ENCODE results near the gene SPPL3.

DNA sequence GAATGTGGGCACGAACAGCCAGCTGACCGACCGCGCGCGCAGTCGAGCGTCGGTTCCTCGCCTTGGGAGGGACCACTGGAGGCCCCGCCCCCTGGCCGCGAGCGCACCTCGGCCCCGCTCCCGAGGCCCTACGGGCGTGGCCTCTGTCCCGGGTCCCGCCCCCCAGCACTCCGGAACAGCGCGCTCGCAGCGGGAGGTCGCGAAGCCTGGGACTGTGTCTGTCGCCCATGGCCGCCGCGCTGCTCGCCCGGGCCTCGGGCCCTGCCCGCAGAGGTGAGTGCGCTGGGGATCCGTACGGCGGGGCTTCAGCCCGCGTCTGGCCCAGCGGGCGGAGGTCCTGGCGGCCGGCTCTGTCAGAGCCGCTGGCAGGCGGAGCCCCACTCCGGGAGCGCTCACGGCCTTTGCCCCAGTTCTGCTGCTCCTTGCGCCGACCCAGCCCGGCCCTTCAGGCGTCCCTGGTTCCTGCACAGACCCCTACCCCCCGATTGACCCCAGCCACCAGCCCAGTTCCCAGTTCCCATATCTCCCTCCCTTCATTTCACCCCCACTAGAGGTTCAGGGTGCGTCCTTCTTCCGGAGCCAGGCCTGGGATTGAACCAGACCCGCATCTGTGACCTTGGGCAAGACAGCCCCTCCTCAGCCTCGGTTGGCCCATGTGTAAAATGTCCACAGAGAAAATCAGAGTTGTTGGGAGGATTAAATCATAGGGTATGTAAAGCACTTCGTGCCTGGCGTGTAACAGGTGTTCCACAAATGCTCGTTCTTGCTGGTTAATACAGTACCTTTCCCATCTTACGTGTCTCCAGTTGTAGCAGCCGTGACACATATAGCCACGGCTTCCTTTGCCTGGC is 178.3 kb downstream of the SPPL3 start, which contains the start of gene ACADS:
- TF ChIP-seq, protein P1, sequence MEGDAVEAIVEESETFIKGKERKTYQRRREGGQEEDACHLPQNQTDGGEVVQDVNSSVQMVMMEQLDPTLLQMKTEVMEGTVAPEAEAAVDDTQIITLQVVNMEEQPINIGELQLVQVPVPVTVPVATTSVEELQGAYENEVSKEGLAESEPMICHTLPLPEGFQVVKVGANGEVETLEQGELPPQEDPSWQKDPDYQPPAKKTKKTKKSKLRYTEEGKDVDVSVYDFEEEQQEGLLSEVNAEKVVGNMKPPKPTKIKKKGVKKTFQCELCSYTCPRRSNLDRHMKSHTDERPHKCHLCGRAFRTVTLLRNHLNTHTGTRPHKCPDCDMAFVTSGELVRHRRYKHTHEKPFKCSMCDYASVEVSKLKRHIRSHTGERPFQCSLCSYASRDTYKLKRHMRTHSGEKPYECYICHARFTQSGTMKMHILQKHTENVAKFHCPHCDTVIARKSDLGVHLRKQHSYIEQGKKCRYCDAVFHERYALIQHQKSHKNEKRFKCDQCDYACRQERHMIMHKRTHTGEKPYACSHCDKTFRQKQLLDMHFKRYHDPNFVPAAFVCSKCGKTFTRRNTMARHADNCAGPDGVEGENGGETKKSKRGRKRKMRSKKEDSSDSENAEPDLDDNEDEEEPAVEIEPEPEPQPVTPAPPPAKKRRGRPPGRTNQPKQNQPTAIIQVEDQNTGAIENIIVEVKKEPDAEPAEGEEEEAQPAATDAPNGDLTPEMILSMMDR (IDR thresholded peaks at IDR 0.05; ENCODE audit: insufficient read depth, low read length) = no peak
- TF ChIP-seq POLR2AphosphoS5 (IDR thresholded peaks at IDR 0.05; ENCODE audit: low read depth) (no peak; the same call in 1 of the 2 replicates), GABPA (IDR thresholded peaks at IDR 0.05; ENCODE audit: low read depth) (no peak)

Measured in HL-60 (cell line).